ENCODE data around the gene AFAP1L1.
A peak's percentile ranks its signal among the peaks of the same experiment; 100 is the strongest.

The AFAP1L1 gene

DNA sequence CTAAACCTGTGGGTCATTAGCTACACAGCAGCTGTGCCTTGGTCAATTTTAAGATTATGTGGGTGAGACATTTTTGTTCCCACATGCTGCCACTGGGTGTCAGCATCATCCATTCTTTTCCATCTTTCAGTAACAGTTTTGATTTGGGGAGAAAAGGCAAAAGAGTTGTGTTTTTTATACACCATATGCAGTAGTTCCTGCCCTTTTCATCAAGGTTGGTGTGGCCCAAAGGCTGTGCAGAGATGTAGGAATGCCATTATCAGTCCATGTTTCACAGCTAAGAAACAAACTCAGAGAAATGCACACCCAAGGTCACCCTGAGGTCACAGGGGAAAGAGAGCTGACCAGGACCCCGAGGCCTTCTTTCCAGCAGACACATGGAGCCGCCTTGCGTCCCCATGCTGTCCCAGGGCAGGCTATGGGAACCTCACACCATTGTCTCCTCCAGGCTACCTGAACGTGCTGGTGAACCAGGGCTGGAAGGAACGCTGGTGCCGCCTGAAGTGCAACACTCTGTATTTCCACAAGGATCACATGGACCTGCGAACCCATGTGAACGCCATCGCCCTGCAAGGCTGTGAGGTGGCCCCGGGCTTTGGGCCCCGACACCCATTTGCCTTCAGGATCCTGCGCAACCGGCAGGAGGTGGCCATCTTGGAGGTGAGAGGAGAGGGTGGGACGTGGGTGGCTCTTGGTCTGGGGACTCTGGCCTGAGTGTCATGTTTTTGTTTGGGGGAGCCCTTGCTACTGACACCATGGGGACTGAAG lies 45.8 kb downstream of the AFAP1L1 start:
- peak; percentile 94 for FAIRE-seq

- FAIRE-seq, result no peak
Observed at GRCh38 chr5:149319174-149319573, 47.5 kb downstream of the AFAP1L1 start.

- FAIRE-seq, result no peak
Observed at GRCh38 chr5:149320791-149321330, 49.2 kb downstream of the AFAP1L1 start.

GRCh38 chr5:149322518-149322917 lies 50.9 kb downstream of the AFAP1L1 start:
- FAIRE-seq, result no peak

GRCh38 chr5:149323210-149323609 lies 51.6 kb downstream of the AFAP1L1 start:
- FAIRE-seq, result no peak

DNA sequence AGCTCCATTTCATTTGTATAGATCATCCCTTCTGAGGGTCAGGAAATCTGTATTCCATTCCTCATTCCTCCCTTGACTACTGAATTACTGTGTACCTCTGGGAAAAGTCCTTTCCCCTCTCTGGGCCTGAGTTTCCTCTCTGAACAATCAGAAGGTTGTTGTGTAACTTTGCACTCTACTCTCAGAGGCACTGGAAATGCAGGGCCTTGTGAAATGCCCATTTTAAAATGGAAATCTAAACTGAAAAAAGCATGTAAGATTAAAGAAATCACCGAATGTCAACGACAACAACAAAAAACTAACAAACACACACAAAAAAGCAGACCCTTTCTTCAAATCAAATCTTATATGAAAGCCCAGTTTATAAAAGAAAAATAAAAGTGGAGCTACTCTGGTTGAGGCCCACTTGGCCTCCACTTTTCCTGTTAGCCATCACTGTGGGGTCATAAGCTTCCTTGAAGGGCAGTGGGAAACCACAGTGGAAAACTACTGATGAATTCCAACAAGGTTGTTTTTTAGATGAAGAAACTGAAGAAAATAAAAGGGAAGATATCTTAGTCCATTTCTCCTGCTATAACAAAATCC lies 52.1 kb downstream of the AFAP1L1 start:
- no peak for FAIRE-seq

GRCh38 chr5:149324641-149325040 lies 53.0 kb downstream of the AFAP1L1 start:
- no peak for FAIRE-seq

DNA sequence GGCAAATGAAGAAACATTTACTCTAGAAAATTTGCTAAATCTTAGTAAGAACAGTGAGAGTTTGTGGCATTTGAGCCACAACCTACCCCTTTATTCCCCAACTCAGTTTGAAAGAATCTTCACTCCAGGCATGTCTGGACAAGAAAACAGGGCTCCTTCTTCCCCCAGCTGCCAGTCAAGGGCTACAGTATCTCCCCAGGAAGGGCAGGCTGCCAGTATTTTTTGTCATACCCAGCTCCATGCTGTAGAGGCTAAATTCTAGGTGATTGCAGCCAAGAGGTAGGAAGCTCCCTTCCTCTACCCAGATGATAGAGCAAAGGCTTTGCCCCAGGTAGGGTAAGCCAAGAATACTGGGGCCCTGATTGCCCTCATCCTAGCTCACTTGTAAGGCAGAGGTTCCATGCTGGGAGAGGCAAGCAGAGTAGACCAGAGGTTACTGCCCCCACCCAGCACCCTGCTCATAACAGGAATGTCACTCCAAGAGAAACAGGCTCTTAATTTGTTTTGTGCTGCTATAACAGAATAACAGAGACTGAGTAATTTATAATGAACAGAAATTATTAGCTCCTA lies 53.6 kb downstream of the AFAP1L1 start:
- FAIRE-seq, result no peak

DNA sequence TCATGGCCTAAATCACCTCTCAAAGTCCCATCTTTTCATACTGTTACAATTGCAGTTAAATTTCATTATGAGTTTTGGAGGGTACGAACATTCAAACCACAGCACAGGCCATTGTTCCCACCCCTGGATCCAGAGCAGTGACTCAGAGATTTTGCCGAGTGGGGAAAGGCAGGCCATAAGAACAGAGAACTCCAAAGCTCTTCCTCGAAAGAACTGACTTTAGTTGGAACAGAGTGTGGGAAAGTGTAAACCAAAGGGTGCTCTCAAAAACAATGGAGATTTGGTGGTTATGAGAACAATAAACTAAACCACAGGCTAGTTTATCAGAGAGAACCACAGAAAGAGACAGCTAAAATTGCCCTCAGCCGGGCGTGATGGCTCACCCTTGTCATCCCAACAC lies 54.2 kb downstream of the AFAP1L1 start:
- FAIRE-seq, result no peak

GRCh38 chr5:149326611-149327010 lies 55.0 kb downstream of the AFAP1L1 start:
- no peak for FAIRE-seq

DNA sequence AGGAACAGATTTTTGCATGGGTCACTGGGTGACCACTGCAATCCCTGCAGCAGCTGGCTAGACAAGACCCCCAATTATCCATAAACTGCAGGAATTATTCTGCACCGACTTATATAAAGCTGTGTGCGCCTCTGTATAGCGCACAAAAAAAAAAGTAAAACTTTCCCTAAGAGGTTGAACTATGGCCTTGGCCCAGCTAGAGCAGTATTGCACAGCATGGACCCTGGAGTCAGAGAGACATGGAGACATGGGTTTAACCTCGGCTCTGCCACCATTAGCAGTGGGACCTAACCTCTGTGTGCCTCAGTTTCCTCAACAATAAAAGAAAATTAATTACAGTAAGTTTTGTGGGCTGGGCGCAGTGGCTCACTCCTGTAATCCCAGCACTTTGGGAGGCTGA lies 56.5 kb downstream of the AFAP1L1 start:
- FAIRE-seq, result no peak

DNA sequence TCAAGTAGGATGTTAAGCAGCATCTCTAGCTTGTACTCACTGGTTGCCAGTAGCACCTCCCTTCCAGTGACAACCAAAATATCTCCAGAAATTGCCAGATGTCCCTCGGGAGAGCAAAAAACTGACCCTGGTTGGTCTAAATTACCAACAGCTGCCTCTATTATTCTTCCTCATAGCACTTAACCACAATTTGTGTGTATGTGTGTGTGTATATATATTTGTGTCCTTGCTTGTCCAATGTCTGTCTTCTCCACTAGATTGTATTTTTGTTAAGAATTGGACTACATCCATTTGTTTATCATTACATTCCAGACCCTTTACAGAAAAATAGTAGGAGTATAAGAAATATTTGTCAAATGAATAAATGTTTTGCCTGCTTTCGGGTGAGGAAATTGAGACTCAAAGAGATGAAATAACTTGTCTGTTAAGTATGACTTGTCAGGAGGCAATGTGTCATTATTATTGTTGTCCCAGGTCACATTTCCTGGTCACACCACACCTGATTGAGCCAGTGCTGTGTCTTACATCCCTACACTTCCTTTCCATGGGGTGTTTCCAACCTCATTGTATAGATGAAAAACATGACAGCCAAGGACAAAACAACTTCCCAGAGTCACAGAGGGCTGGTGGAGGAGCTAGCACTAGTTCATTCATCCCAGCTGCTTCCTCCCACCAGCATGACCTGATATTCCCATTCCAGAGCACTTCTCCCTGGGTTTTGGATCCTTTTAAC lies 62.2 kb downstream of the AFAP1L1 start:
- FAIRE-seq, result no peak

DNA sequence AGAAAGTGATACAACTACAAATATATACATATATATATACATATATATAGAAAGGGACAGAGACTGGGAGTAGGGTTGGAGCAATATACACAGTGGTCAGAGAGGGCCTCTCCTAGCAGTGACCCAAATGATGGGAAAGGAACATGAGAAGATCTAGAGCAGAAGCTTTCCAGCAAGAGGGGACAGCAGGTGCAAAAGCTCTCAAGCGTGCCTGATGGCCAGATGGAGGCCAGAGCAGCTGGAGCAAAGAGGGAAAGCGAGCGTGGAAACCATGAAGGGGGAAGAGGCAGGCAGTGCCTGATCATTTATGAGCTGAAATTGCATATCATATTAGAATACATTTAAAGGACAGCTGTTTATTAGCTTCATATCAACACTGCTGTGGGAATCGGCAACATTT lies 66.1 kb downstream of the AFAP1L1 start:
- FAIRE-seq, result no peak

DNA sequence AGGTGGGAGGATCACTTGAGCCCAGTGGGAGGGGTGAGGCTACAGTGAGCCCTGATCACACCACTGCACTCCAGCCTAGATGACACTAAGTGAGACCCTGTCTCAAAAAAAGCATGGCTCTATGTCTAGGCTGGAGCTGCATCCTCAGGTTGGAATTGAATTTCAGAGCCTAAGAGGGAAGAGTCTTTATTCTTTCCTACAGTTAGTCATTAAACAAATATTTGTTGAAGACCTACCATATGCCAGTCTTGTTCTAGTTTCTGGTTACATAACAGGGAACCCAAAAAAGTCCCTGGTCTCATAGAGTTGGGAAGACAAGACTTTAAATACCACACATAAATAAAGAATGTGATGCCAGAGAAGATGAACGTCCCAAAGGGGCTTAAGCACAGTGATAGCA lies 66.7 kb downstream of the AFAP1L1 start:
- FAIRE-seq, result no peak

- FAIRE-seq, result no peak
Observed at GRCh38 chr5:149340920-149341319, 69.3 kb downstream of the AFAP1L1 start.

- no peak for FAIRE-seq
Observed at GRCh38 chr5:149341876-149342275, 70.2 kb downstream of the AFAP1L1 start.

- FAIRE-seq, result no peak
Observed at GRCh38 chr5:149344151-149344550, 72.5 kb downstream of the AFAP1L1 start.

DNA sequence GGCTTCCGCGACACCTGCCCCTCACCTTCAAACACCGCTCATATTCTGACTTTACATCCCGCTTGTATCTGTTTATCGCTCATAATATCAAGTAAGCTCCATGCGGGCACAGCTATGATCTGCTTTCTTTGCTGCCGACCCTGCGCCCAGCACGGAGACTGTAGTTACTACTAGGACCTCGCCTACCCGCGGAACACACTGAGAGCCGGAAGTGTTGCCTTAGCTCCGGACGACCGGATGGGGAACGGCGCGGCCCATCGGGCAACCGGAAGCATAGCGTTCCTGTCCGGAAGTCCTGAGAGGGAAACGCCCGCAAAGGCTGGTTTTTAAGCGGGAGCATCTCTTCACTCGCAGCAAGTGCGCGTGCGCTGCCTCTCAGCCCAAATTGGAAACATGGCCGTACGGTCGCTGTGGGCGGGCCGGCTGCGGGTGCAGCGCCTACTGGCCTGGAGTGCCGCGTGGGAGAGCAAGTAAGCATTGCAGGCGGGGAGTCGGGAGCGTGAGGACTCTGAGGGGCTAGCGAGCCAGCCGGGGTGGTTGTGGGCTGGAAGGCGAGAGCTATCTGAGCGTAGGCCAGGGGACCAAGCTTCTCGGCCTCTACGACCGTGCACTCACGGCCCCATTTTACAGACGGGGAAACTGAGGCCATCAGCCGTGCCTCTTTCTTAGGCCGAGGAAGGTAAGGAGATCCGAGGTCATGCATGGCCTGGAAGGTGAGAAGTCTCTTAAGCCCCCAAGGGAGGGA lies 73.7 kb downstream of the AFAP1L1 start, which contains the start of gene GRPEL2:
TSS of gene GRPEL2 (plus strand) at position 353 of the 745 bp plus-strand sequence. CDS start at position 394, 41 bp downstream.
- peak; percentile 93 for FAIRE-seq

DNA sequence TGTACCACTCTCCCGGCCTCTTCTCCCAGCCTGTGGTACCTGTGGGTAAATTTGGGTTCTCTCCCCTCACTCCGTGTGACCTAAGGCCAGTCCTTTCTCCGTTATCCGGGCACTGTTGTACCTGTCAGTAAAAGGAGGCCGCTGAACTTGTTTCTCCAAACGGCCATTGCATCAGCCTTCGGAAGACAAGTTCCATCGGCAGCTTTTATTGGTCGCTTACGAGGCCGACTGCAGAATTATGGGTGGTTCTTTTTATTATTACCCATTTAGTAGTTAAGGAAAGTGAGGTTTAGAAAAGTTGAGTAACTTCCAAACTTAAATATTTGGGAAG lies 74.2 kb downstream of the AFAP1L1 start:
- no peak for FAIRE-seq

GRCh38 chr5:149348518-149348917 lies 76.9 kb downstream of the AFAP1L1 start:
- FAIRE-seq, result no peak

- no peak for FAIRE-seq
Observed at GRCh38 chr5:149349382-149349781, 77.7 kb downstream of the AFAP1L1 start.

GRCh38 chr5:149352169-149352568 lies 80.5 kb downstream of the AFAP1L1 start:
- FAIRE-seq, result no peak

DNA sequence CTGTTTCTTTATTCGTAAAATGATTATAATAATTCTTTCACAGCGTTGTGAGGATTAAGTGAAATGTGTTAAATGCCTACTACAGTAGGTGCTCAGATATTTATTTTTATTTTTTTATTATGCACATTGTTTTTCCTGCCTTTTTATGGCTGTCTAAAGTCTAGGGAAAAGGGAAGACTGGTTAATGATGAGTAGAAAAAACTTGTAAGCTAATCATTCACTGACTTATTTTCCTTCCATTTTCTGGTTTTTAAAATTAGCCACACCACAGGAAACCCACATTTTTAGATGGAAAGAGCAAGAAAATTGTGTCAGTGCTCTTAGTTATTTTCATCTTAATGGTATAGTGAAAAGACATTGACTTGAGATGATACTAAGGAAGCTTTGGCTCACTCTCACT lies 82.3 kb downstream of the AFAP1L1 start:
- no peak for FAIRE-seq
